ENCODE measurements around the gene KDM7A. TPM values are rescaled to one million over a fixed set of nuclear protein-coding genes. Genes with fewer than 3 reads are reported as not detected.

Gene KDM7A
- total RNA-seq, 1 experiment from 2014 or later: 7.2 TPM

- H3K4me3 ChIP-seq (ENCODE audit: low read length): no peak overlapping the region
- H3K9me2 ChIP-seq (replicated peaks; ENCODE audit: insufficient read depth, low read length): no peaks in the 10 kb centered on the region
- H3K9ac ChIP-seq (ENCODE audit: low read length): no peak overlapping the region
- H3K27ac ChIP-seq (ENCODE audit: low read length): no peak overlapping the region
- H4K20me1 ChIP-seq (ENCODE audit: insufficient read depth, low read depth, low read length): peaks cover 7% of the 10 kb centered on the region; the same call in 1 of the 2 replicates
- DNase-seq: no peak
- no peak overlapping the region for H2AFZ ChIP-seq (ENCODE audit: low read length)
- no peak overlapping the region for H3K4me2 ChIP-seq (ENCODE audit: low read depth, low read length, poor library complexity, severe bottlenecking)
- no peaks in the 10 kb centered on the region for H3K36me3 ChIP-seq (ENCODE audit: insufficient read depth, low read length)
- H3K9me3 ChIP-seq (ENCODE audit: low read length): no peaks in the 10 kb centered on the region
- H3K4me1 ChIP-seq (ENCODE audit: low read length): no peaks in the 10 kb centered on the region
- H3K79me2 ChIP-seq (ENCODE audit: low read length): no peaks in the 10 kb centered on the region
- no peaks in the 10 kb centered on the region for H3K27me3 ChIP-seq (ENCODE audit: low read length)
Measured at GRCh38 chr7:140143997-140144396, 32.8 kb downstream of the KDM7A start.

DNA sequence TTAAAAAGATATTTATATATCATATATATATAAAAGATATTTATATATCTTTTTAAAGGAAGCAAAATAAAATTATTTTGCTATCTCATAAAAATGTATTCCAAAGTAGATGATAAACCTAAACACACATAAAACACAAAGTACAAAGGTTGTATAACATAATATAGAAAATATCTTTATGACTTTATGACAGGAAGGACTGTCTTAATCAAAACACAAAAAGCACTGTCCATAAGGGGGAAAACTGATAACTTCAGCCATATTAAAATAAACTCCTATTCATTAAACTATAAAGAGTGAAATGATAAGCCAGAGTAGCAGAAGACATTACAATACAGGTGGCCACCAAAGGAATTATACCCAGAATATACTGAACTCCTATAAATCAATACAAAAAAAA, 34.8 kb downstream of the KDM7A start:
- H3K4me2 ChIP-seq (ENCODE audit: low read depth, low read length, poor library complexity, severe bottlenecking): no peak overlapping the region
- no peaks in the 10 kb centered on the region for H3K27me3 ChIP-seq (ENCODE audit: low read length)
- no peak overlapping the region for H3K9ac ChIP-seq (ENCODE audit: low read length)
- H2AFZ ChIP-seq (ENCODE audit: low read length): no peak overlapping the region
- H3K27ac ChIP-seq (ENCODE audit: low read length): no peak overlapping the region
- no peaks in the 10 kb centered on the region for H3K36me3 ChIP-seq (ENCODE audit: insufficient read depth, low read length)
- H4K20me1 ChIP-seq (ENCODE audit: insufficient read depth, low read depth, low read length): peaks cover 10% of the 10 kb centered on the region; the same call in 1 of the 2 replicates
- no peak for DNase-seq
- H3K4me1 ChIP-seq (ENCODE audit: low read length): no peaks in the 10 kb centered on the region
- H3K9me2 ChIP-seq (replicated peaks; ENCODE audit: insufficient read depth, low read length): no peaks in the 10 kb centered on the region
- no peaks in the 10 kb centered on the region for H3K9me3 ChIP-seq (ENCODE audit: low read length)
- H3K79me2 ChIP-seq (ENCODE audit: low read length): no peaks in the 10 kb centered on the region
- no peak overlapping the region for H3K4me3 ChIP-seq (ENCODE audit: low read length)

- DNase-seq: no peak
- Histone ChIP-seq H3K27me3 (ENCODE audit: low read length) (no peaks in the 10 kb centered on the region), H3K9me3 (ENCODE audit: low read length) (no peaks in the 10 kb centered on the region), H3K9ac (ENCODE audit: low read length) (no peak overlapping the region), H3K36me3 (ENCODE audit: insufficient read depth, low read length) (no peaks in the 10 kb centered on the region), H3K9me2 (replicated peaks; ENCODE audit: insufficient read depth, low read length) (no peaks in the 10 kb centered on the region), H3K4me1 (ENCODE audit: low read length) (no peaks in the 10 kb centered on the region), H3K4me3 (ENCODE audit: low read length) (no peak overlapping the region), H3K79me2 (ENCODE audit: low read length) (no peaks in the 10 kb centered on the region), H3K4me2 (ENCODE audit: low read depth, low read length, poor library complexity, severe bottlenecking) (no peak overlapping the region), H3K27ac (ENCODE audit: low read length) (no peak overlapping the region), H2AFZ (ENCODE audit: low read length) (no peak overlapping the region), H4K20me1 (ENCODE audit: insufficient read depth, low read depth, low read length) (peaks cover 6% of the 10 kb centered on the region; the same call in 1 of the 2 replicates)
Measured at GRCh38 chr7:140141256-140141655, 35.5 kb downstream of the KDM7A start.

GRCh38 chr7:140137078-140137477, 39.7 kb downstream of the KDM7A start:
- Histone ChIP-seq H4K20me1 (ENCODE audit: insufficient read depth, low read depth, low read length) (peaks cover 4% of the 10 kb centered on the region; the same call in 1 of the 2 replicates), H3K36me3 (ENCODE audit: insufficient read depth, low read length) (no peaks in the 10 kb centered on the region), H3K27me3 (ENCODE audit: low read length) (no peaks in the 10 kb centered on the region), H3K9ac (ENCODE audit: low read length) (no peak overlapping the region), H3K4me2 (ENCODE audit: low read depth, low read length, poor library complexity, severe bottlenecking) (no peak overlapping the region), H2AFZ (ENCODE audit: low read length) (no peak overlapping the region), H3K79me2 (ENCODE audit: low read length) (no peaks in the 10 kb centered on the region), H3K9me2 (replicated peaks; ENCODE audit: insufficient read depth, low read length) (no peaks in the 10 kb centered on the region), H3K9me3 (ENCODE audit: low read length) (no peaks in the 10 kb centered on the region), H3K4me3 (ENCODE audit: low read length) (no peak overlapping the region), H3K27ac (ENCODE audit: low read length) (no peak overlapping the region), H3K4me1 (ENCODE audit: low read length) (no peaks in the 10 kb centered on the region)
- no peak for DNase-seq

DNA sequence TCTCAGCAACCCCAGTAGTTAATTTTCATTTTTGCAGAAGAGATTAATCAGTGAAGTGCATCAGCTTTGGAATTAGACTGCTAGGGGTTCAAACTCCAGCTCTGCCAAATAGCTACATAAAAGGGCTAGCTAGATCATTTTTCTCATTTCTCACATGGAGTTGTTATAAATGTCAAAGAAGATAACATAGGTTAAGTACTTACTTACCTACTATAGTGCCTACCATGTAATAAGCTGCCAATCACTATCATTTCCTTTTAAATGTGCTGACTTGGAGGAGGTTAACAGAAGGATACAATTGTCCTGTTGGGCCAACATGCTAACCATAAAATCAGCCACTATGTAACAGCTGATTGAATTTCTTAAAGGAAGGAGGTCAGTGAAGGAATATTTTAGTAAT, 40.7 kb downstream of the KDM7A start:
- Histone ChIP-seq H3K9me3 (ENCODE audit: low read length) (no peaks in the 10 kb centered on the region), H2AFZ (ENCODE audit: low read length) (no peak overlapping the region), H3K9ac (ENCODE audit: low read length) (no peak overlapping the region), H3K4me2 (ENCODE audit: low read depth, low read length, poor library complexity, severe bottlenecking) (no peak overlapping the region), H3K9me2 (replicated peaks; ENCODE audit: insufficient read depth, low read length) (no peaks in the 10 kb centered on the region), H3K79me2 (ENCODE audit: low read length) (no peaks in the 10 kb centered on the region), H3K4me3 (ENCODE audit: low read length) (no peak overlapping the region), H4K20me1 (ENCODE audit: insufficient read depth, low read depth, low read length) (peaks cover 4% of the 10 kb centered on the region; the same call in 1 of the 2 replicates), H3K27me3 (ENCODE audit: low read length) (no peaks in the 10 kb centered on the region), H3K4me1 (ENCODE audit: low read length) (no peaks in the 10 kb centered on the region), H3K27ac (ENCODE audit: low read length) (no peak overlapping the region), H3K36me3 (ENCODE audit: insufficient read depth, low read length) (no peaks in the 10 kb centered on the region)
- no peak for DNase-seq

DNA sequence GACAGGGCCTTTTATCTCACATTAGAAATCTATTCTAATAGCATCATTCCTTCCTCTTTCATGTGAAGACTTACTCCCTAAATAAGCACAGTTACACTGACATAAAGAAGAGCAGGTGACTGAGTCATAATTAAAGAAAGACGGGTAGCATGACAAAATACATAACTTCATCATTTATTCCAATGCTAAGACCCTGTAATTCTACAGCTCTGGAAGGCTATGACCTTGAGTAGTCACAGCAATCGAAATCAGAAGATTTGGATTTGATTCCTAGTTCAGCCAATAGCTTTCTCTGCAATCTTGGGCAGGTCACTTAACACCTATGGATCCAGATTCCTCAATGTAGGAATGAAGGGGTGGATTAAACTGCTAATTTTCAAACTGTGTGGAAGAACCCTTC, 42.7 kb downstream of the KDM7A start:
- Histone ChIP-seq H3K36me3 (ENCODE audit: insufficient read depth, low read length) (no peaks in the 10 kb centered on the region), H2AFZ (ENCODE audit: low read length) (no peak overlapping the region), H3K4me2 (ENCODE audit: low read depth, low read length, poor library complexity, severe bottlenecking) (no peak overlapping the region), H3K4me3 (ENCODE audit: low read length) (no peak overlapping the region), H3K27me3 (ENCODE audit: low read length) (no peaks in the 10 kb centered on the region), H3K9me2 (replicated peaks; ENCODE audit: insufficient read depth, low read length) (no peaks in the 10 kb centered on the region), H3K79me2 (ENCODE audit: low read length) (no peaks in the 10 kb centered on the region), H3K9ac (ENCODE audit: low read length) (no peak overlapping the region), H3K4me1 (ENCODE audit: low read length) (no peaks in the 10 kb centered on the region), H4K20me1 (ENCODE audit: insufficient read depth, low read depth, low read length) (peaks cover 3% of the 10 kb centered on the region; the same call in 1 of the 2 replicates), H3K27ac (ENCODE audit: low read length) (no peak overlapping the region), H3K9me3 (ENCODE audit: low read length) (no peaks in the 10 kb centered on the region)
- no peak for DNase-seq

DNA sequence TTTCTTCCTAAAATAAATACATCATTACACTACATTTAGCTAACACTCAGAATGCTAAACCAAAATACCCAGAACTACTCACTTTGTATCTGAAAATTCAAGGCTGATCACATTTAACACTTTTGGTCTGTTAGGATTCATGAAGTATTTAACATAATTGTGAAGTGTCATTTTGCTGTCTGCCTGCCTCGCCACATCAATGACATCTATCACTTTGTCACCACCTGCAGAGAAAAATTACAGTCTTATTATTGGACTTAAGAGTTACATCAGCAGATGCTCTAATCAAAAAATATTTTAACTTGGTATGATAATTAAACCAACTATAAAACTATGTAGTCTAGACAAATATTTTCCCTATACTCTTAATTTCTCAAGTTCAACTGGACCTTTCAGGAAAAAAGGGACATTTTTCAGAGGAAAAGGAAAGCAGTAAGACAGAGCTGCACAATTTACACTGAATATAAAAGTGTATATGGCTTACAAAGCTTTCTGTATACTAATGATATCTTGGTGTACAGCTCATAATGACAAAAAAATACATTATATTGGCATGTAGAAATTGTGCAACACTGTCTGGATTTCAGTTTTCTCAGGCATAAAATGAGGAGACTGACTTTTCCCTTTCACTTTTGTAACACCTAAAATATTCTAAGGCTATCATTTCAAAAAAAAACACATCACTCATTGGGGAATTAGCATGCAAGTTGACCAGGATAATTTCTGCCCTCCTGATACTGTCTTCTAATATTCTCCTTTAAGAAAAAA, 49.2 kb downstream of the KDM7A start:
- Histone ChIP-seq H3K9ac (ENCODE audit: low read length) (no peak overlapping the region), H3K27ac (ENCODE audit: low read length) (no peak overlapping the region), H3K27me3 (ENCODE audit: low read length) (no peaks in the 10 kb centered on the region), H3K4me2 (ENCODE audit: low read depth, low read length, poor library complexity, severe bottlenecking) (no peak overlapping the region), H3K9me3 (ENCODE audit: low read length) (no peaks in the 10 kb centered on the region), H3K79me2 (ENCODE audit: low read length) (no peaks in the 10 kb centered on the region), H3K4me3 (ENCODE audit: low read length) (no peak overlapping the region), H2AFZ (ENCODE audit: low read length) (no peak overlapping the region), H3K9me2 (replicated peaks; ENCODE audit: insufficient read depth, low read length) (no peaks in the 10 kb centered on the region), H3K4me1 (ENCODE audit: low read length) (peaks cover 5% of the 10 kb centered on the region), H3K36me3 (ENCODE audit: insufficient read depth, low read length) (no peaks in the 10 kb centered on the region), H4K20me1 (ENCODE audit: insufficient read depth, low read depth, low read length) (no peaks in the 10 kb centered on the region)
- no peak for DNase-seq

DNA sequence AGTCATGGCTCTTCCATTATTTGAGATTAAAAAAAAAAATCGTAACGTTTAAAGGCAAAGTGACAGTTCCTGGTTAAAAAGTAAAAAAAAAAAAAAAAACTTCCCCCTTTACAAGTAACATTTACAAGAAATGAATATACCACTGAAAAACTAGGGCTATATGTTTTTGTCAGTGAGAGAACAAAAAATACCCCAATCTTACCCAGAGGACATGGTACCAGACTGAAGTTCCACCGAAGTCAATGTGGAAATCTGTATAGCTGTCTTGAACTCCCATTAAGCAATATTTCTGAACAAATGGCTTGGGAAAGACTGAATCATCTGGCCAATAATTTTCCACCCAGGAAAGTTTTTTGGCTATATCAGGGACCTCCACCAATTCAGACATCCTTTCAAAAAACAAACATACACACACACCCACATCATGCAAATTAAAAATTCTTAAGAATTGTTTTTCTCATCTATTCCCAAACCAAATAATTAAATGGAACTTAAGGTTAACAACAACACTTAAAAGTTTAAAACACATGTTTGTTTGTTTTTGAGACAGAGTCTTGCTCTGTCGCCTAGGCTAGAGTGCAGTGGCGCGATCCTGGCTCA, 50.2 kb downstream of the KDM7A start:
- H3K27me3 ChIP-seq (ENCODE audit: low read length): no peaks in the 10 kb centered on the region
- no peak overlapping the region for H3K27ac ChIP-seq (ENCODE audit: low read length)
- no peaks in the 10 kb centered on the region for H3K9me3 ChIP-seq (ENCODE audit: low read length)
- no peak overlapping the region for H3K4me3 ChIP-seq (ENCODE audit: low read length)
- peaks cover 5% of the 10 kb centered on the region for H3K4me1 ChIP-seq (ENCODE audit: low read length)
- no peaks in the 10 kb centered on the region for H3K36me3 ChIP-seq (ENCODE audit: insufficient read depth, low read length)
- H3K9ac ChIP-seq (ENCODE audit: low read length): no peak overlapping the region
- H2AFZ ChIP-seq (ENCODE audit: low read length): no peak overlapping the region
- no peaks in the 10 kb centered on the region for H3K9me2 ChIP-seq (replicated peaks; ENCODE audit: insufficient read depth, low read length)
- no peak overlapping the region for H3K4me2 ChIP-seq (ENCODE audit: low read depth, low read length, poor library complexity, severe bottlenecking)
- DNase-seq: no peak
- no peaks in the 10 kb centered on the region for H3K79me2 ChIP-seq (ENCODE audit: low read length)
- no peaks in the 10 kb centered on the region for H4K20me1 ChIP-seq (ENCODE audit: insufficient read depth, low read depth, low read length)

Data from Karpas-422 (cell line).